Osteocyte (in vitro differentiated cells): ENCODE measurements around the gene CCNY. TPM values are rescaled to one million over a fixed set of nuclear protein-coding genes. Genes with fewer than 3 reads are reported as not detected.

Source experiments
- DNase-seq: peaks from one replicate; pipeline ENCODE4 v3.0.0; 2021; ENCODE audit warnings: mixed read lengths; ENCODE audit not compliant: unreplicated experiment; ENCODE audit errors: extremely low spot score
- H3K27ac Mint-ChIP-seq: one replicate; pipeline ENCODE4 v1.8.0; 2021; ENCODE audit warnings: mild to moderate bottlenecking, mixed read lengths; ENCODE audit not compliant: unreplicated experiment
- H3K27me3 Mint-ChIP-seq: one replicate; pipeline ENCODE4 v1.8.0; 2021; ENCODE audit warnings: mixed read lengths; ENCODE audit not compliant: unreplicated experiment
- H3K36me3 Mint-ChIP-seq: one replicate; pipeline ENCODE4 v1.8.0; 2021; ENCODE audit warnings: mixed read lengths; ENCODE audit not compliant: unreplicated experiment
- H3K4me1 Mint-ChIP-seq: one replicate; pipeline ENCODE4 v1.8.0; 2021; ENCODE audit warnings: mixed read lengths; ENCODE audit not compliant: unreplicated experiment
- H3K4me3 Mint-ChIP-seq: one replicate; pipeline ENCODE4 v1.8.0; 2021; ENCODE audit warnings: mild to moderate bottlenecking, moderate library complexity, mixed read lengths; ENCODE audit not compliant: unreplicated experiment
- H3K9me3 Mint-ChIP-seq: one replicate; pipeline ENCODE4 v1.8.0; 2021; ENCODE audit warnings: mixed read lengths; ENCODE audit not compliant: unreplicated experiment
- CTCF ChIP-seq: fragments of 200-600 bp; sonication (generic); IDR thresholded peaks from 2 replicates; pipeline ENCODE4 v1.5.0; 2021; ENCODE audit warnings: antibody characterized with exemption, mild to moderate bottlenecking, moderate library complexity
- total RNA-seq: library from RNA; stranded (reverse); gene quantifications from 2 replicates; pipeline ENCODE4 v1.2.1, GENCODE V29; 2021

CCNY gene
- total RNA-seq, 1 donor from 2014 or later, result 76.4 TPM

GRCh38 chr10:35388197-35388596 is 51.9 kb downstream of the CCNY start:
- H3K27me3 Mint-ChIP-seq, result no peaks in the 10 kb centered on the region
- TF ChIP-seq CTCF, result no peak
- peaks cover 2% of the 10 kb centered on the region for H3K36me3 Mint-ChIP-seq
- H3K4me1 Mint-ChIP-seq, result peaks cover 29% of the 10 kb centered on the region
- peaks cover 12% of the 10 kb centered on the region for H3K9me3 Mint-ChIP-seq
- no peak overlapping the region for H3K4me3 Mint-ChIP-seq
- no peak overlapping the region for H3K27ac Mint-ChIP-seq
- no peak for DNase-seq

- H3K27ac Mint-ChIP-seq, result no peak overlapping the region
- TF ChIP-seq CTCF, result no peak
- H3K9me3 Mint-ChIP-seq, result peaks cover 12% of the 10 kb centered on the region
- H3K36me3 Mint-ChIP-seq, result peaks cover 2% of the 10 kb centered on the region
- no peak overlapping the region for H3K4me3 Mint-ChIP-seq
- H3K4me1 Mint-ChIP-seq, result peaks cover 32% of the 10 kb centered on the region
- no peaks in the 10 kb centered on the region for H3K27me3 Mint-ChIP-seq
- DNase-seq, result no peak
Observed at GRCh38 chr10:35388682-35389081, 52.4 kb downstream of the CCNY start.

- Mint-ChIP-seq H3K27ac (no peak overlapping the region), H3K36me3 (peaks cover 2% of the 10 kb centered on the region), H3K9me3 (peaks cover 12% of the 10 kb centered on the region), H3K4me3 (no peak overlapping the region), H3K27me3 (no peaks in the 10 kb centered on the region), H3K4me1 (peaks cover 37% of the 10 kb centered on the region)
- no peak for DNase-seq
- TF ChIP-seq CTCF, result no peak
Observed at GRCh38 chr10:35390161-35390840, 54.0 kb downstream of the CCNY start.

GRCh38 chr10:35390843-35391152 is 54.5 kb downstream of the CCNY start:
- peaks cover 12% of the 10 kb centered on the region for H3K9me3 Mint-ChIP-seq
- H3K27me3 Mint-ChIP-seq, result no peaks in the 10 kb centered on the region
- H3K4me3 Mint-ChIP-seq, result no peak overlapping the region
- H3K4me1 Mint-ChIP-seq, result peaks cover 39% of the 10 kb centered on the region
- no peak for DNase-seq
- no peak overlapping the region for H3K27ac Mint-ChIP-seq
- no peak for TF ChIP-seq CTCF
- peaks cover 2% of the 10 kb centered on the region for H3K36me3 Mint-ChIP-seq

- H3K4me3 Mint-ChIP-seq, result no peak overlapping the region
- H3K4me1 Mint-ChIP-seq, result peaks cover 39% of the 10 kb centered on the region
- no peak for DNase-seq
- peaks cover 2% of the 10 kb centered on the region for H3K36me3 Mint-ChIP-seq
- no peak for TF ChIP-seq CTCF
- peaks cover 12% of the 10 kb centered on the region for H3K9me3 Mint-ChIP-seq
- no peaks in the 10 kb centered on the region for H3K27me3 Mint-ChIP-seq
- H3K27ac Mint-ChIP-seq, result no peak overlapping the region
Observed at GRCh38 chr10:35391153-35391953, 55.0 kb downstream of the CCNY start.
